Liver (tissue), 9 donors: ENCODE results near the gene CCNB3. TPM values are rescaled to one million over a fixed set of nuclear protein-coding genes. Genes with fewer than 3 reads are reported as not detected.

ENCODE experiments used
- DNase-seq: peaks from one replicate; pipeline ENCODE4 v3.0.0-alpha.2; 2017; ENCODE audit warnings: low spot score
- H3K27ac ChIP-seq, 2 donors: one replicate each; pipeline ENCODE4 v1.7.0; 2013; ENCODE audit warnings: inconsistent platforms in 2 of 2, low read length in 2 of 2, control low read depth in 1 of 2, low read depth in 1 of 2, mild to moderate bottlenecking in 1 of 2
- H3K27me3 ChIP-seq, 4 donors: one replicate each; pipeline versions ENCODE4 v1.6.1 to v1.7.0; 2013; ENCODE audit warnings: low read length in 3 of 4, inconsistent platforms in 1 of 4, mild to moderate bottlenecking in 1 of 4, moderate library complexity in 1 of 4; ENCODE audit not compliant: control insufficient read depth in 4 of 4, insufficient read depth in 4 of 4
- H3K36me3 ChIP-seq, 4 donors: one replicate each; pipeline versions ENCODE4 v1.6.1 to v1.7.0; 2013; ENCODE audit warnings: low read length in 3 of 4, mild to moderate bottlenecking in 3 of 4, low read depth in 1 of 4, moderate library complexity in 1 of 4; ENCODE audit not compliant: control insufficient read depth in 4 of 4, insufficient read depth in 3 of 4
- H3K4me1 ChIP-seq, 4 donors: one replicate each; pipeline versions ENCODE4 v1.6.1 to v1.7.0; 2013; ENCODE audit warnings: low read length in 3 of 4, mild to moderate bottlenecking in 3 of 4, moderate library complexity in 1 of 4; ENCODE audit not compliant: control insufficient read depth in 4 of 4, insufficient read depth in 4 of 4
- H3K4me3 ChIP-seq, 3 donors: one replicate each; pipeline versions ENCODE4 v1.6.1 to v1.7.0; 2013; ENCODE audit warnings: low read length in 3 of 3, control low read depth in 1 of 3, low read depth in 1 of 3, mild to moderate bottlenecking in 1 of 3
- H3K9ac ChIP-seq, 2 donors: one replicate each; pipeline ENCODE4 v1.7.0; 2013; ENCODE audit warnings: low read length in 2 of 2, mild to moderate bottlenecking in 2 of 2, moderate library complexity in 2 of 2, control low read depth in 1 of 2, low read depth in 1 of 2
- H3K9me3 ChIP-seq, 4 donors: one replicate each; pipeline versions ENCODE4 v1.6.1 to v1.7.0; 2013; ENCODE audit warnings: low read length in 3 of 4; ENCODE audit not compliant: control insufficient read depth in 4 of 4
- EGR1 ChIP-seq, 2 donors: IDR thresholded peaks; 2 replicates each; pipeline ENCODE4 v1.6.1; 2016 to 2018; ENCODE audit warnings: antibody characterized with exemption in 2 of 2, low read depth in 2 of 2
- FOXA1 ChIP-seq: IDR thresholded peaks from 2 replicates; pipeline ENCODE4 v1.6.1; 2016; ENCODE audit warnings: antibody characterized with exemption
- FOXA2 ChIP-seq: IDR thresholded peaks from 2 replicates; pipeline ENCODE4 v1.6.1; 2016; ENCODE audit warnings: antibody characterized with exemption
- GABPA ChIP-seq, 2 donors: IDR thresholded peaks in 1 of 2; conservative IDR thresholded peaks in 1 of 2; 2 replicates each; pipeline ENCODE4 v1.6.1; 2016; ENCODE audit warnings: antibody characterized with exemption in 2 of 2, mild to moderate bottlenecking in 1 of 2, moderate library complexity in 1 of 2
- HNF4A ChIP-seq, 2 donors: conservative IDR thresholded peaks; 2 replicates each; pipeline ENCODE4 v1.6.1; 2016; ENCODE audit warnings: antibody characterized with exemption in 2 of 2, mild to moderate bottlenecking in 2 of 2
- HNF4G ChIP-seq: IDR thresholded peaks from 2 replicates; pipeline ENCODE4 v1.6.1; 2016; ENCODE audit warnings: antibody characterized with exemption
- JUND ChIP-seq, 2 donors: IDR thresholded peaks; 2 replicates each; pipeline ENCODE4 v1.6.1; 2016; ENCODE audit warnings: antibody characterized with exemption in 2 of 2
- NR2F2 ChIP-seq: IDR thresholded peaks from 2 replicates; pipeline ENCODE4 v1.6.1; 2016; ENCODE audit warnings: antibody characterized with exemption
- RAD21 ChIP-seq, 2 donors: IDR thresholded peaks; 2 replicates each; pipeline ENCODE4 v1.6.1; 2016; ENCODE audit warnings: antibody characterized with exemption in 2 of 2, mild to moderate bottlenecking in 2 of 2
- RXRA ChIP-seq, 2 donors: IDR thresholded peaks; 2 replicates each; pipeline ENCODE4 v1.6.1; 2017 to 2018; ENCODE audit warnings: antibody characterized with exemption in 2 of 2, mild to moderate bottlenecking in 1 of 2
- SP1 ChIP-seq: IDR thresholded peaks from 2 replicates; pipeline ENCODE4 v1.6.1; 2018; ENCODE audit warnings: antibody characterized with exemption, mild to moderate bottlenecking
- YY1 ChIP-seq: IDR thresholded peaks from 2 replicates; pipeline ENCODE4 v1.6.1; 2016; ENCODE audit warnings: antibody characterized with exemption, mild to moderate bottlenecking
- WGBS: extraction: QIAGEN DNeasy Blood & Tissue Kit; methylation state at CpG from one replicate; pipeline ENCODE4 v1.1.7; 2013; 5-methylcytosine and 5-hydroxymethylcytosine counted together
- polyA plus RNA-seq, 2 donors: library from polyadenylated mRNA; stranded (reverse) in 1 of 2; unstranded in 1 of 2; fragments of 200-250 nt in 1 of 2; fragments of >200 nt in 1 of 2; fragmentation: Nextera tagmentation in 1 of 2; extraction: Ambion mirVana in 1 of 2; gene quantifications; one replicate each; pipeline versions ENCODE4 v1.2.1 to v1.2.3, GENCODE V29; 2013 to 2015
- total RNA-seq, 2 donors: library from RNA; depleted of rRNA; stranded (reverse); fragments of >200 nt; gene quantifications; one replicate each; pipeline ENCODE4 v1.2.3, GENCODE V29; 2014
- TF ChIP-seq, protein P1 (sequence below): fragments of 150-350 bp; IDR thresholded peaks from 2 replicates; pipeline ENCODE4 v1.5.1; 2017; ENCODE audit warnings: improper control_type of control experiment, low read depth, low read length; ENCODE audit not compliant: missing input control
- TF ChIP-seq, protein P2 (sequence below): IDR thresholded peaks from 2 replicates; pipeline ENCODE4 v1.6.1; 2016; ENCODE audit warnings: antibody characterized with exemption, mild to moderate bottlenecking
- TF ChIP-seq, protein P3 (sequence below): IDR thresholded peaks from 2 replicates; pipeline ENCODE4 v1.6.1; 2016; ENCODE audit warnings: antibody characterized with exemption
- TF ChIP-seq, protein P4 (sequence below): IDR thresholded peaks from 2 replicates; pipeline ENCODE4 v1.6.1; 2016; ENCODE audit warnings: antibody characterized with exemption
- TF ChIP-seq, protein P5 (sequence below): IDR thresholded peaks from 2 replicates; pipeline ENCODE4 v1.6.1; 2016; ENCODE audit warnings: antibody characterized with exemption
- donor health status: healthy.
- donor health status: healthy.
- donor health status: healthy.
- donor health status: healthy.
- donor health status: healthy.

Gene CCNB3
- total and polyA plus RNA-seq, 4 donors: 0.42 to 5.9 (median 0.49) TPM

DNA sequence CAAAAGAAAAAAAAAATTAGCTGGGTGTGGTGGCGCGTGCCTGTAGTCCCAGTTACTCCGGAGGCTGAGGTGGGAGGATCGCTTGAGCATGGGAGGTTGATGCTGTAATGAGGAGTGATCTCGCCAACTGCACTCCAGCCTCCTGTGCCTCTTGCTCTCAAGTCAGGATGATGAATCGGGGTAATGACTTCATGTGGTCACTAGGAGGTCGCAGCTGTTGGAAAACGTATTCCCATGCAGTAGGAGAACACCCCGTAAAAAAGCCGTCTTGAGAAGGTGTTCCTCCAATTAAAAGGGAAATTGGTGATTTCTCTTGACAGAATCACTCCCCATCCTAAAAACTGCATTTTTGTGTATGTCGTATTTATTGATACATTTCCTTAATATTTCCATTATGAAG lies 2.2 kb downstream of the CCNB3 start:
- Histone ChIP-seq H3K9ac (no peak overlapping the region), H3K36me3 (no peaks in the 10 kb centered on the region), H3K9me3 (no peaks in the 10 kb centered on the region), H3K4me3 (no peak overlapping the region), H3K27ac (no peak overlapping the region), H3K4me1 (peaks cover 0 to 6% (median 1%) of the 10 kb centered on the region in 4 donors), H3K27me3 (peaks cover 0 to 4% (median 0%) of the 10 kb centered on the region in 4 donors)
- 84% methylated on average over 11 of the region's 11 CpGs for WGBS
- DNase-seq: no peak
- no peak for TF ChIP-seq FOXA2
- TF ChIP-seq EGR1 (IDR thresholded peaks at IDR 0.05; ENCODE audit: low read depth in 2 of 2): no peak
- TF ChIP-seq HNF4G: no peak
- no peak for TF ChIP-seq JUND (IDR thresholded peaks at IDR 0.05)

DNA sequence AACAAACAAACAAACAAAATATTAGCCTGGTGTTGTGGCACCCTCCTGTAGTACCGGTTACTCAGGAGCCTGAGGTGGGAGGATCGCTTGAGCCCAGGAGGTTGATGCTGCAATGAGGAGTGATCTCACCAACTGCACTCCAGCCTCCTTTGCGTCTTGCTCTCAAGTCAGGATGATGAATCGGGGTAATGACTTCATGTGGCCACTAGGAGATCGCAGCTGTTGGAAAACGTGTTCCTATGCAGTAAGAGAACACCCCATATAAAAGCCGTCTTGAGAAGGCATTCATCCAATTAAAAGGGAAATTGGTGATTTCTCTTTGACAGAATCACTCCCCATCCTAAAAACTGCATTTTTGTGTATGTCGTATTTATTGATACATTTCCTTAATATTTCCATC lies 6.9 kb downstream of the CCNB3 start:
- H3K27ac ChIP-seq: no peak overlapping the region
- H3K4me3 ChIP-seq: no peak overlapping the region
- no peak for DNase-seq
- H3K27me3 ChIP-seq: peaks cover 0 to 4% (median 0%) of the 10 kb centered on the region in 4 donors
- H3K4me1 ChIP-seq: no peaks in the 10 kb centered on the region
- no peak overlapping the region for H3K9ac ChIP-seq
- no peaks in the 10 kb centered on the region for H3K9me3 ChIP-seq
- H3K36me3 ChIP-seq: no peaks in the 10 kb centered on the region
- TF ChIP-seq SP1: no peak
- TF ChIP-seq, protein P1, sequence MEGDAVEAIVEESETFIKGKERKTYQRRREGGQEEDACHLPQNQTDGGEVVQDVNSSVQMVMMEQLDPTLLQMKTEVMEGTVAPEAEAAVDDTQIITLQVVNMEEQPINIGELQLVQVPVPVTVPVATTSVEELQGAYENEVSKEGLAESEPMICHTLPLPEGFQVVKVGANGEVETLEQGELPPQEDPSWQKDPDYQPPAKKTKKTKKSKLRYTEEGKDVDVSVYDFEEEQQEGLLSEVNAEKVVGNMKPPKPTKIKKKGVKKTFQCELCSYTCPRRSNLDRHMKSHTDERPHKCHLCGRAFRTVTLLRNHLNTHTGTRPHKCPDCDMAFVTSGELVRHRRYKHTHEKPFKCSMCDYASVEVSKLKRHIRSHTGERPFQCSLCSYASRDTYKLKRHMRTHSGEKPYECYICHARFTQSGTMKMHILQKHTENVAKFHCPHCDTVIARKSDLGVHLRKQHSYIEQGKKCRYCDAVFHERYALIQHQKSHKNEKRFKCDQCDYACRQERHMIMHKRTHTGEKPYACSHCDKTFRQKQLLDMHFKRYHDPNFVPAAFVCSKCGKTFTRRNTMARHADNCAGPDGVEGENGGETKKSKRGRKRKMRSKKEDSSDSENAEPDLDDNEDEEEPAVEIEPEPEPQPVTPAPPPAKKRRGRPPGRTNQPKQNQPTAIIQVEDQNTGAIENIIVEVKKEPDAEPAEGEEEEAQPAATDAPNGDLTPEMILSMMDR: peak; percentile 7
- TF ChIP-seq FOXA1: no peak
- TF ChIP-seq EGR1 (IDR thresholded peaks at IDR 0.05; ENCODE audit: low read depth in 2 of 2): no peak
- no peak for TF ChIP-seq HNF4G
- WGBS: 62% methylated on average over 8 of the region's 8 CpGs

DNA sequence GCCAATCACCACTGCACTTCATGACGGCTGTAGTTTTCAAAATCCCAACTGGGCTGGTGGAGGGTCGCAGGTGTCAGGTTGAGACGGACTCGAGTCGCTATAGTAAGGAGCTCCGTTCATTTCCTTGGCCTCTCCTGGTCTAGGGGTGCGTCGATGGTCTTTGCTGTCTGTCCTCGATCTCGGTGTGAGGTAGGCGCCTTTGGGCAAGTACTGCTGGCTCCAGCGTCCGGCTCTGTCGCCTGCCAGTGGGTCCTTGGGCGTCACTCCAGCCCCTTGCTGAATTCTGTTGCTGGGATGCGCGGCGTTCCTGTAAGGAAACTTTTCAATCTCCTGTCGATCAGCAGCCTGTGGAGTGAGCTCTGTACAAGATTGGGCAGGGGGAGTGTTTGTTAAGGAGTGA lies 76.7 kb downstream of the CCNB3 start:
- H3K27ac ChIP-seq: no peak overlapping the region
- no peak overlapping the region for H3K9ac ChIP-seq
- H3K36me3 ChIP-seq: no peaks in the 10 kb centered on the region
- DNase-seq: no peak
- H3K4me1 ChIP-seq: no peaks in the 10 kb centered on the region
- TF ChIP-seq FOXA2 (no peak), RXRA (IDR thresholded peaks at IDR 0.05) (no peak), RAD21 (IDR thresholded peaks at IDR 0.05) (no peak), NR2F2 (no peak), SP1 (no peak), YY1 (no peak), HNF4A (conservative IDR thresholded peaks at IDR 0.05) (no peak), FOXA1 (no peak), EGR1 (IDR thresholded peaks at IDR 0.05; ENCODE audit: low read depth in 2 of 2) (no peak), GABPA (IDR thresholded peaks at IDR 0.05 in 1 of 2, conservative IDR thresholded peaks at IDR 0.05 in 1 of 2) (no peak), JUND (IDR thresholded peaks at IDR 0.05) (no peak), HNF4G (no peak)
- TF ChIP-seq, protein P2, sequence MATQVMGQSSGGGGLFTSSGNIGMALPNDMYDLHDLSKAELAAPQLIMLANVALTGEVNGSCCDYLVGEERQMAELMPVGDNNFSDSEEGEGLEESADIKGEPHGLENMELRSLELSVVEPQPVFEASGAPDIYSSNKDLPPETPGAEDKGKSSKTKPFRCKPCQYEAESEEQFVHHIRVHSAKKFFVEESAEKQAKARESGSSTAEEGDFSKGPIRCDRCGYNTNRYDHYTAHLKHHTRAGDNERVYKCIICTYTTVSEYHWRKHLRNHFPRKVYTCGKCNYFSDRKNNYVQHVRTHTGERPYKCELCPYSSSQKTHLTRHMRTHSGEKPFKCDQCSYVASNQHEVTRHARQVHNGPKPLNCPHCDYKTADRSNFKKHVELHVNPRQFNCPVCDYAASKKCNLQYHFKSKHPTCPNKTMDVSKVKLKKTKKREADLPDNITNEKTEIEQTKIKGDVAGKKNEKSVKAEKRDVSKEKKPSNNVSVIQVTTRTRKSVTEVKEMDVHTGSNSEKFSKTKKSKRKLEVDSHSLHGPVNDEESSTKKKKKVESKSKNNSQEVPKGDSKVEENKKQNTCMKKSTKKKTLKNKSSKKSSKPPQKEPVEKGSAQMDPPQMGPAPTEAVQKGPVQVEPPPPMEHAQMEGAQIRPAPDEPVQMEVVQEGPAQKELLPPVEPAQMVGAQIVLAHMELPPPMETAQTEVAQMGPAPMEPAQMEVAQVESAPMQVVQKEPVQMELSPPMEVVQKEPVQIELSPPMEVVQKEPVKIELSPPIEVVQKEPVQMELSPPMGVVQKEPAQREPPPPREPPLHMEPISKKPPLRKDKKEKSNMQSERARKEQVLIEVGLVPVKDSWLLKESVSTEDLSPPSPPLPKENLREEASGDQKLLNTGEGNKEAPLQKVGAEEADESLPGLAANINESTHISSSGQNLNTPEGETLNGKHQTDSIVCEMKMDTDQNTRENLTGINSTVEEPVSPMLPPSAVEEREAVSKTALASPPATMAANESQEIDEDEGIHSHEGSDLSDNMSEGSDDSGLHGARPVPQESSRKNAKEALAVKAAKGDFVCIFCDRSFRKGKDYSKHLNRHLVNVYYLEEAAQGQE: no peak
- TF ChIP-seq, protein P3, sequence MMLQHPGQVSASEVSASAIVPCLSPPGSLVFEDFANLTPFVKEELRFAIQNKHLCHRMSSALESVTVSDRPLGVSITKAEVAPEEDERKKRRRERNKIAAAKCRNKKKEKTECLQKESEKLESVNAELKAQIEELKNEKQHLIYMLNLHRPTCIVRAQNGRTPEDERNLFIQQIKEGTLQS: no peak
- TF ChIP-seq, protein P4, sequence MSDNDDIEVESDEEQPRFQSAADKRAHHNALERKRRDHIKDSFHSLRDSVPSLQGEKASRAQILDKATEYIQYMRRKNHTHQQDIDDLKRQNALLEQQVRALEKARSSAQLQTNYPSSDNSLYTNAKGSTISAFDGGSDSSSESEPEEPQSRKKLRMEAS: no peak
- TF ChIP-seq, protein P1: no peak
- TF ChIP-seq, protein P5, sequence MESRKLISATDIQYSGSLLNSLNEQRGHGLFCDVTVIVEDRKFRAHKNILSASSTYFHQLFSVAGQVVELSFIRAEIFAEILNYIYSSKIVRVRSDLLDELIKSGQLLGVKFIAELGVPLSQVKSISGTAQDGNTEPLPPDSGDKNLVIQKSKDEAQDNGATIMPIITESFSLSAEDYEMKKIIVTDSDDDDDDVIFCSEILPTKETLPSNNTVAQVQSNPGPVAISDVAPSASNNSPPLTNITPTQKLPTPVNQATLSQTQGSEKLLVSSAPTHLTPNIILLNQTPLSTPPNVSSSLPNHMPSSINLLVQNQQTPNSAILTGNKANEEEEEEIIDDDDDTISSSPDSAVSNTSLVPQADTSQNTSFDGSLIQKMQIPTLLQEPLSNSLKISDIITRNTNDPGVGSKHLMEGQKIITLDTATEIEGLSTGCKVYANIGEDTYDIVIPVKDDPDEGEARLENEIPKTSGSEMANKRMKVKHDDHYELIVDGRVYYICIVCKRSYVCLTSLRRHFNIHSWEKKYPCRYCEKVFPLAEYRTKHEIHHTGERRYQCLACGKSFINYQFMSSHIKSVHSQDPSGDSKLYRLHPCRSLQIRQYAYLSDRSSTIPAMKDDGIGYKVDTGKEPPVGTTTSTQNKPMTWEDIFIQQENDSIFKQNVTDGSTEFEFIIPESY: no peak
- H3K9me3 ChIP-seq: no peaks in the 10 kb centered on the region
- no peaks in the 10 kb centered on the region for H3K27me3 ChIP-seq
- 94% methylated on average over 19 of the region's 19 CpGs for WGBS
- H3K4me3 ChIP-seq: no peak overlapping the region
